Measurements from ENCODE around the gene CD4. TPM values are rescaled to one million over a fixed set of nuclear protein-coding genes. Genes with fewer than 3 reads are reported as not detected.

CD4 gene
- total and polyA plus RNA-seq, 2 of the 4 experiments (the other 2 are of a cell fraction) = 5.7 to 15.0 TPM

DNA sequence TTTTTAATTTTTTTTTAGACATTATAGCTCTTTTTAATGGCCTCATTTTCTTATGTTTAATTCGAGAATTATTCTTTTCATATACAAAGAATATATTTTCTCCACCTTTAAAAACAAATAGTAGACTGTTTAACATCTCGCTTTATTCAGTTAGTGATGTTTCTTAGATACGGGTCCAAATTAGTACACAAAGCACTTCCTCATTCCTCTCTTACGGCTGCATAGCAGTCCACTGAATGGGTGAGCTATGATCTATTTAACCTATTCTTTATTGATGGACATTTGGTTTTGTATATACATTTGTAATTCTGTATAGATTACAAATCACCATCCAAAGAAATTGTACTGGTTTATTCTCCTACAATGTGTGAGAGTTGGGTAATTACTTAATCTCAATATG lies 24.0 kb downstream of the CD4 start:
- no peaks in the 10 kb centered on the region for H3K4me1 ChIP-seq (ENCODE audit: control insufficient read depth, insufficient read depth, low read length)
- dilution Hi-C loops (cut with HindIII; ENCODE audit: low sequenced_read_pairs, unreplicated experiment) (no loop called here), intact Hi-C loops (cut with micrococcal nuclease) (no loop called here), in situ Hi-C loops (cut with MboI; ENCODE audit: low sequenced_read_pairs) (no loop called here)
- no peak overlapping the region for H4K8ac ChIP-seq (ENCODE audit: low read depth in 2 of 2, low read length in 2 of 2)
- 0 out of 2 replicates have a peak, but pooled peaks cover 2% of the 10 kb centered on the region for H3K27me3 ChIP-seq (ENCODE audit: control insufficient read depth, insufficient read depth, low read length)
- H4K5ac ChIP-seq (ENCODE audit: low read depth, low read length) = no peak overlapping the region
- H3K36me3 ChIP-seq (ENCODE audit: control insufficient read depth, insufficient read depth, low read length) = peaks cover 3% of the 10 kb centered on the region
- WGBS, 2 experiments (ENCODE audit: extremely low coverage in 2 of 2, insufficient read length in 1 of 2) = no CpG with 5 or more reads among the region's 4 CpGs
- no peaks in the 10 kb centered on the region for H4K20me1 ChIP-seq (ENCODE audit: insufficient read depth, low read length)
- no peak overlapping the region for H2BK15ac ChIP-seq (ENCODE audit: low read depth, low read length)
- no peak overlapping the region for H2AFZ ChIP-seq (replicated peaks; ENCODE audit: low read length, poor library complexity)
- no peaks in the 10 kb centered on the region for H3K79me1 ChIP-seq (ENCODE audit: low read depth in 1 of 2, low read length in 2 of 2)
- no peaks in the 10 kb centered on the region for H3K9me3 ChIP-seq (ENCODE audit: control insufficient read depth, insufficient read depth, low read length)
- H2BK20ac ChIP-seq (ENCODE audit: low read depth, low read length) = no peak overlapping the region
- no peak overlapping the region for H3K18ac ChIP-seq (ENCODE audit: low read depth, low read length)
- no peak overlapping the region for H3K9ac ChIP-seq (ENCODE audit: low read depth, low read length)
- ATAC-seq (ENCODE audit: low read depth) (no peak), DNase-seq (no peak)
- no peak overlapping the region for H3K4me2 ChIP-seq (ENCODE audit: low read depth, low read length)
- BruUV-seq (replicated peaks) = no TSS peak
- H3K27ac ChIP-seq (ENCODE audit: insufficient read depth, low read length) = no peak overlapping the region
- no peak overlapping the region for H2BK120ac ChIP-seq (ENCODE audit: low read depth, low read length)
- H2BK5ac ChIP-seq (ENCODE audit: low read depth, low read length, poor library complexity, severe bottlenecking) = no peak overlapping the region
- CTCF ChIA-PET = no interaction called here
- peaks cover 4% of the 10 kb centered on the region; the same call in 1 of the 2 replicates for H3K9me1 ChIP-seq (ENCODE audit: insufficient read depth, low read length)
- POLR2A ChIA-PET (ENCODE audit: unreplicated experiment) = interaction anchor here (0.7 kb wide), 2 partner anchors 10 to 264 kb away, joined by 5 to 8 read pairs; no protein-coding TSS in a partner anchor
- no peak overlapping the region for H3K14ac ChIP-seq (replicated peaks; ENCODE audit: low read depth, low read length)
- TF ChIP-seq MAZ (IDR thresholded peaks at IDR 0.05; ENCODE audit: borderline replicate concordance, low read depth, low read length) = no peak
- TF ChIP-seq, protein P1, sequence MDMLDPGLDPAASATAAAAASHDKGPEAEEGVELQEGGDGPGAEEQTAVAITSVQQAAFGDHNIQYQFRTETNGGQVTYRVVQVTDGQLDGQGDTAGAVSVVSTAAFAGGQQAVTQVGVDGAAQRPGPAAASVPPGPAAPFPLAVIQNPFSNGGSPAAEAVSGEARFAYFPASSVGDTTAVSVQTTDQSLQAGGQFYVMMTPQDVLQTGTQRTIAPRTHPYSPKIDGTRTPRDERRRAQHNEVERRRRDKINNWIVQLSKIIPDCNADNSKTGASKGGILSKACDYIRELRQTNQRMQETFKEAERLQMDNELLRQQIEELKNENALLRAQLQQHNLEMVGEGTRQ (IDR thresholded peaks at IDR 0.05; ENCODE audit: low read depth, low read length) = no peak
- TF ChIP-seq CHD1 (IDR thresholded peaks at IDR 0.05; ENCODE audit: low read depth, low read length) = no peak
- TF ChIP-seq POLR2A (IDR thresholded peaks at IDR 0.05; ENCODE audit: low read depth, low read length) = no peak
- TF ChIP-seq, protein P2, sequence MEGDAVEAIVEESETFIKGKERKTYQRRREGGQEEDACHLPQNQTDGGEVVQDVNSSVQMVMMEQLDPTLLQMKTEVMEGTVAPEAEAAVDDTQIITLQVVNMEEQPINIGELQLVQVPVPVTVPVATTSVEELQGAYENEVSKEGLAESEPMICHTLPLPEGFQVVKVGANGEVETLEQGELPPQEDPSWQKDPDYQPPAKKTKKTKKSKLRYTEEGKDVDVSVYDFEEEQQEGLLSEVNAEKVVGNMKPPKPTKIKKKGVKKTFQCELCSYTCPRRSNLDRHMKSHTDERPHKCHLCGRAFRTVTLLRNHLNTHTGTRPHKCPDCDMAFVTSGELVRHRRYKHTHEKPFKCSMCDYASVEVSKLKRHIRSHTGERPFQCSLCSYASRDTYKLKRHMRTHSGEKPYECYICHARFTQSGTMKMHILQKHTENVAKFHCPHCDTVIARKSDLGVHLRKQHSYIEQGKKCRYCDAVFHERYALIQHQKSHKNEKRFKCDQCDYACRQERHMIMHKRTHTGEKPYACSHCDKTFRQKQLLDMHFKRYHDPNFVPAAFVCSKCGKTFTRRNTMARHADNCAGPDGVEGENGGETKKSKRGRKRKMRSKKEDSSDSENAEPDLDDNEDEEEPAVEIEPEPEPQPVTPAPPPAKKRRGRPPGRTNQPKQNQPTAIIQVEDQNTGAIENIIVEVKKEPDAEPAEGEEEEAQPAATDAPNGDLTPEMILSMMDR (conservative IDR thresholded peaks at IDR 0.05; ENCODE audit: low read depth, low read length) = no peak
- no peak for TF ChIP-seq NFE2L2 (IDR thresholded peaks at IDR 0.05; ENCODE audit: low read depth, low read length)
- TF ChIP-seq MAFK (IDR thresholded peaks at IDR 0.05; ENCODE audit: low read depth, low read length) = no peak
- TF ChIP-seq CEBPB (IDR thresholded peaks at IDR 0.05; ENCODE audit: low read depth, low read length) = no peak
- TF ChIP-seq, protein P3, sequence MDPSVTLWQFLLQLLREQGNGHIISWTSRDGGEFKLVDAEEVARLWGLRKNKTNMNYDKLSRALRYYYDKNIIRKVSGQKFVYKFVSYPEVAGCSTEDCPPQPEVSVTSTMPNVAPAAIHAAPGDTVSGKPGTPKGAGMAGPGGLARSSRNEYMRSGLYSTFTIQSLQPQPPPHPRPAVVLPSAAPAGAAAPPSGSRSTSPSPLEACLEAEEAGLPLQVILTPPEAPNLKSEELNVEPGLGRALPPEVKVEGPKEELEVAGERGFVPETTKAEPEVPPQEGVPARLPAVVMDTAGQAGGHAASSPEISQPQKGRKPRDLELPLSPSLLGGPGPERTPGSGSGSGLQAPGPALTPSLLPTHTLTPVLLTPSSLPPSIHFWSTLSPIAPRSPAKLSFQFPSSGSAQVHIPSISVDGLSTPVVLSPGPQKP (IDR thresholded peaks at IDR 0.05; ENCODE audit: borderline replicate concordance, low read depth, low read length) = no peak
- no peak for TF ChIP-seq SMC3 (IDR thresholded peaks at IDR 0.05; ENCODE audit: low read depth, low read length)
- no peak for TF ChIP-seq FOS (IDR thresholded peaks at IDR 0.05; ENCODE audit: low read depth, low read length)
- no peak for TF ChIP-seq MXI1 (IDR thresholded peaks at IDR 0.05; ENCODE audit: borderline replicate concordance, low read depth, low read length)
- H2AK9ac ChIP-seq (replicated peaks; ENCODE audit: low read depth, low read length, poor library complexity) = no peak overlapping the region
- H3K4ac ChIP-seq (ENCODE audit: low read depth, low read length) = no peak overlapping the region
- no peak overlapping the region for H3K56ac ChIP-seq (ENCODE audit: extremely low read depth, insufficient read depth, low read length)
- no peak overlapping the region for H4K91ac ChIP-seq (ENCODE audit: insufficient read depth, low read depth, low read length)
- H2AK5ac ChIP-seq (ENCODE audit: low read depth, low read length) = no peak overlapping the region
- H3K23ac ChIP-seq (ENCODE audit: low read depth, low read length) = no peak overlapping the region
- no peak overlapping the region for H3K4me3 ChIP-seq (ENCODE audit: insufficient read depth, low read depth, low read length)
